NCI-H187 treated with DMSO at 0.1 percent for 48 hours (cell line): ENCODE data around the gene PNPLA7.
"Not testable (repeated sequence)": the region's sequence is repeated elsewhere in the genome, so short reads cannot be mapped to it uniquely, and the experiment has no call there.

Experiments used
- DNase-seq: peaks from one replicate; lab custom pipeline; 2025; lab: John Stamatoyannopoulos, UW

Gene PNPLA7

GRCh38 chr9:137540536-137540935 lies 9.7 kb downstream of the PNPLA7 start:
- no peak for DNase-seq

GRCh38 chr9:137538058-137538457 lies 12.1 kb downstream of the PNPLA7 start:
- DNase-seq: no peak

GRCh38 chr9:137536594-137537131 lies 13.5 kb downstream of the PNPLA7 start:
- DNase-seq: not testable (repeated sequence)

- no peak for DNase-seq
Observed at GRCh38 chr9:137535120-137535428, 15.1 kb downstream of the PNPLA7 start.

- no peak for DNase-seq
Observed at GRCh38 chr9:137534256-137535119, 15.7 kb downstream of the PNPLA7 start.

GRCh38 chr9:137532891-137533468 lies 17.2 kb downstream of the PNPLA7 start:
- DNase-seq: not testable (repeated sequence)

GRCh38 chr9:137531099-137531765 lies 19.0 kb downstream of the PNPLA7 start:
- no peak for DNase-seq

GRCh38 chr9:137530331-137530730 lies 19.9 kb downstream of the PNPLA7 start:
- no peak for DNase-seq

GRCh38 chr9:137524981-137525317 lies 25.3 kb downstream of the PNPLA7 start:
- no peak for DNase-seq

- no peak for DNase-seq
Observed at GRCh38 chr9:137524161-137524980, 25.8 kb downstream of the PNPLA7 start.

- no peak for DNase-seq
Observed at GRCh38 chr9:137522746-137523455, 27.3 kb downstream of the PNPLA7 start.

- DNase-seq: no peak
Observed at GRCh38 chr9:137521405-137521985, 28.7 kb downstream of the PNPLA7 start.

GRCh38 chr9:137520614-137521404 lies 29.4 kb downstream of the PNPLA7 start:
- no peak for DNase-seq

- no peak for DNase-seq
Observed at GRCh38 chr9:137519553-137519952, 30.6 kb downstream of the PNPLA7 start.

- DNase-seq: not testable (repeated sequence)
Observed at GRCh38 chr9:137518661-137519459, 31.3 kb downstream of the PNPLA7 start.

- DNase-seq: no peak
Observed at GRCh38 chr9:137516144-137516917, 33.9 kb downstream of the PNPLA7 start.

GRCh38 chr9:137515338-137515724 lies 34.9 kb downstream of the PNPLA7 start:
- DNase-seq: no peak

GRCh38 chr9:137514691-137515337 lies 35.4 kb downstream of the PNPLA7 start:
- DNase-seq: no peak
